GM12891 (cell line): ENCODE measurements around the gene PDCD4.
A peak's percentile ranks its signal among the peaks of the same experiment; 100 is the strongest.

Experiments used
- DNase-seq: peaks from one replicate; pipeline ENCODE4 v3.0.0; 2011; ENCODE audit warnings: low spot score; ENCODE audit not compliant: insufficient read length
- FAIRE-seq: peaks from 2 replicates; lab custom pipeline; 2011; peaks lifted over from hg19 to GRCh38; lab: Jason Lieb, UNC
- PAX5 ChIP-seq: IDR thresholded peaks from 2 replicates; pipeline ENCODE4 v1.6.1; 2011; ENCODE audit warnings: low read length, moderate library complexity, mild to moderate bottlenecking; ENCODE audit not compliant: insufficient read depth, severe bottlenecking
- POLR2A ChIP-seq: IDR thresholded peaks from 2 replicates; pipeline ENCODE4 v1.6.1; 2011; ENCODE audit warnings: low read depth, low read length, control low read depth
- POLR2AphosphoS5 ChIP-seq: IDR thresholded peaks from 2 replicates; pipeline ENCODE4 v1.6.1; 2011; ENCODE audit warnings: low read depth, low read length, control low read depth
- POU2F2 ChIP-seq: IDR thresholded peaks from 2 replicates; pipeline ENCODE4 v1.6.1; 2011; ENCODE audit warnings: low read depth, mild to moderate bottlenecking, control low read depth, low read length, moderate library complexity
- SPI1 ChIP-seq: IDR thresholded peaks from 2 replicates; pipeline ENCODE4 v1.6.1; 2011; ENCODE audit warnings: low read depth, low read length, control low read depth
- TAF1 ChIP-seq: IDR thresholded peaks from 2 replicates; pipeline ENCODE4 v1.6.1; 2011; ENCODE audit warnings: low read depth, low read length, control low read depth

Gene PDCD4

DNA sequence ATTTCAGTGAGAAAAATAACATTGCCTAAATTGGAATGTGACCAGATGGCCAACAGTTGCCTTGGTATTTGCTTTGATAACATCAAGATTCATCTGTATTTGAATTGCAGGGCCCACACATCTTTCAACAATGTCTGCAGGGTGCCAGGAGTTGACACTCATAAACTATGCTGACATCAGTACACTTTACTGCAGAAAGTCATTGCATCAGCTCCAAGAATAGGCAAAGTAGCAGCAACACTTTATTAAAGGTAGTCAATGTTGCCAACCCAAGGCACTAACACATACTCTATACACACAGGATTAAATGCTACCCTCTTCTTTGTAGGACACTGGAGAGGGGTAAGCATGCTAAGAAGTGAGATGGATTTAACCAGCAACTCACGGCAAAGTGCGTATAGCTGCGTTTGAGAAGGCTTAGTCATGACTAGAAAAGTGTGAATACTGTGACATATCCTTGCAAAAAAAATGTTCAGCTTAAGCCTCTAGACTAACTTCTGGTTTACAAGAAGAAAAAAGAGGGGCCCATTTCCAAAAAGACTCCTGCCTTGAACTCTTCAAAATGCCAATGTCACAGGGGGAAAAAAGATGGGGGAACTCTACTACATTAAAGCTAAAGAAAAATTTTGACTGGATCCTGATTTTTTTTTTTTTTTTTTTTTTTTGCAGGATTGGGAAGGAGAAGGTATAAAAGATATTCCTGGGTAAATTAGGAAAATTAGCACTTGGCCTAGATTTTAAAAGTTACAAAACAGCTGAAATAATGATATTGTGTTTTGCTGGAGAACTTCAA is 45.0 kb downstream of the PDCD4 start:
- FAIRE-seq = no peak
- DNase-seq = no peak
- no peak for TF ChIP-seq POLR2A
- no peak for TF ChIP-seq POU2F2
- no peak for TF ChIP-seq SPI1
- no peak for TF ChIP-seq TAF1
- no peak for TF ChIP-seq PAX5
- no peak for TF ChIP-seq POLR2AphosphoS5

DNA sequence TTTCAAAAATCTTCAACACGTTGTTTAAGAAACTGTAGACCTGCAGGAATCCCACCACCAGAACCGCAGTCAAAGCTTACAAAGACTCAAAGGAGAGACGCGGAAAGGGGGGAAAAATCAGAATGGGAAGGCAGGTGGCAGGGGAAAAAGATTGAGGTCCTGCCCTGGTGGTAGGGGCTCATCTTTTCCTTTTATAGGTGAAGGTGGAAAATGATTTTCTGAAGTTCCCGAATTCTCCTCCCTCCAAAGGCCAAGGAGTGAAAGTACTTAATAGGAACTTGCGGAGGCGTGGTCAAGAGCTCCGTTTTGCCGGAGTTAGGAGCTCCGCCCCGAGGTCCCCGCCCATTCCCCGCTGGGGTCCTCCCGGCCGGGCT is 46.5 kb downstream of the PDCD4 start:
- TF ChIP-seq TAF1 (no peak), PAX5 (no peak), SPI1 (no peak), POLR2A (no peak), POU2F2 (no peak), POLR2AphosphoS5 (no peak)

DNA sequence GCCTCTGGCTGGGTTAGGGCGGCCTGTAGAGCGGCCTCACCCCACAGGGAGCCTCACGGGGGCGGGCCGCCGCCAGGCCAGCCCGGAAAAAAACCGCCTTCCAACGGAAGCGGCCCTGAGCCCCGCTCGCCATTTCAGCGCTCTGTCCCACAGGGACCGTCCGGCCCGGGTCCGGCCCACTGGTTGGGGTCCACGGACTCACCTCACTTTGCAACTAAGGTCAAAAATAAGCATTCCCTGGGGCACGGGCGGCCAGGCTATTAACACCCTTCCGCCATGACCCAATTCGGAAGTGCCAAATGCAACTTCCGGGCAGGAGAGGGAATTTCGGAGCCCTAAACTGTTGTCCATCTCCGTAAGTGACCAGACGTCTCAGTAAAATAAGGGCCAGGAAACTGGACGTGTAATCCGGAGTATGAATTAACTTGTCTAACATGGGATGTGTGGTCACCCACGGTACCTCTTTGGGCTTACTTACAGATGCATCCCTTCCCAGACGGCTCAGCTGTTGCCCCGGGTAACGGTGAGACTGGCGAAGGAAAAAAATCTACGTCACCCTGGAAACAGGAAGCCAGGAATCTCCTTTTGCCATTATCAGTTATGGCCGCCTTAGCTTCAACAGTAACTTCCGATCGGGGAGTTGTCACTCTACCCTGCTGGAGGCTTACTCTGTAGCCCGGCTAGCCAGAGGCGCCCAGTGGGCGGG is 47.1 kb downstream of the PDCD4 start, which contains the start of gene BBIP1:
Gene BBIP1, minus strand, starts transcription at position 538 of the 706 bp plus-strand sequence. CDS start 1,023 bp downstream, outside the sequence.
- peak; percentile 60 for DNase-seq
- peak; percentile 100 for FAIRE-seq
- peak; percentile 71 for TF ChIP-seq POLR2A
- peak; percentile 37; the same call in 1 of the 2 replicates for TF ChIP-seq POU2F2
- peak; percentile 74; the same call in 1 of the 2 replicates for TF ChIP-seq SPI1
- TF ChIP-seq POLR2AphosphoS5 = peak; percentile 82
- TF ChIP-seq TAF1 = peak; percentile 67; the same call in 1 of the 2 replicates
- no peak for TF ChIP-seq PAX5

More for the DNA sequence above, 46.5 kb downstream of the PDCD4 start:
- DNase-seq = no peak
- no peak for FAIRE-seq

DNA sequence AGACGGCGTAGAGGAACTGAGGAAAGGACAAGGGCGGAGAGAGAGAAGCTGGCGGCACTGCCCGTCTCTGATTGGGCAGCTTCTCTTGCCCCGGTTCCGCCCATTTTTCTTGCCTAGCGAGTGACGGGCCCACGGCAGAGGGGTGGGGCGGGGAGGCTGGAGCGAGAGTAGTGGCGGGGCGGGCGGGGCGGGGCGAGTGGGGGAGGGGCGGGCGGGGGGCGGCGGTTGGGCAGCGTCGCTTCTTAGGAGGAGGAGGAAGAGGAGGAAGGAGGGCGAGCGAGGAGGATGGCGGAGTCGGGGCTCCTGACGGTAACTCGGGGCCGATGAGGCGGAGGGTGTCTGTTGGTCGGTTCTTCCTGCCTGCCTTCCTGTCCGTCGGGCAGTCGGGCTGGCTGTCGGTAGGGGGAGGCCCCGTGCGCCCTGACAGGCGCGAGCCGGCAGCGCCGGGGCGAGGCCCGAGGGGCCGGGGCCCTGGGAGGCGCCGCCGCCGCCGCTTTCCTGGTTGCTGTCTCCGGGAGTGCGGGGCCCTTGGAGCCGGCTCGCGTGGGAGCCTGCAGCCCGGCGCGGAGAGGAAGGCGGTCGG is 47.7 kb downstream of the PDCD4 start, which contains the start of gene SHOC2:
Gene SHOC2, plus strand, starts transcription at position 256 of the 583 bp plus-strand sequence. CDS start 44,755 bp downstream, outside the sequence.
- no peak for FAIRE-seq
- peak; percentile 25 for TF ChIP-seq PAX5
- TF ChIP-seq SPI1 = no peak; the same call in 1 of the 2 replicates
- peak; percentile 88 for TF ChIP-seq POLR2A
- peak; percentile 68; the same call in 1 of the 2 replicates for TF ChIP-seq TAF1
- no peak for TF ChIP-seq POU2F2
- peak; percentile 82 for TF ChIP-seq POLR2AphosphoS5
- peak; percentile 63 for DNase-seq

DNA sequence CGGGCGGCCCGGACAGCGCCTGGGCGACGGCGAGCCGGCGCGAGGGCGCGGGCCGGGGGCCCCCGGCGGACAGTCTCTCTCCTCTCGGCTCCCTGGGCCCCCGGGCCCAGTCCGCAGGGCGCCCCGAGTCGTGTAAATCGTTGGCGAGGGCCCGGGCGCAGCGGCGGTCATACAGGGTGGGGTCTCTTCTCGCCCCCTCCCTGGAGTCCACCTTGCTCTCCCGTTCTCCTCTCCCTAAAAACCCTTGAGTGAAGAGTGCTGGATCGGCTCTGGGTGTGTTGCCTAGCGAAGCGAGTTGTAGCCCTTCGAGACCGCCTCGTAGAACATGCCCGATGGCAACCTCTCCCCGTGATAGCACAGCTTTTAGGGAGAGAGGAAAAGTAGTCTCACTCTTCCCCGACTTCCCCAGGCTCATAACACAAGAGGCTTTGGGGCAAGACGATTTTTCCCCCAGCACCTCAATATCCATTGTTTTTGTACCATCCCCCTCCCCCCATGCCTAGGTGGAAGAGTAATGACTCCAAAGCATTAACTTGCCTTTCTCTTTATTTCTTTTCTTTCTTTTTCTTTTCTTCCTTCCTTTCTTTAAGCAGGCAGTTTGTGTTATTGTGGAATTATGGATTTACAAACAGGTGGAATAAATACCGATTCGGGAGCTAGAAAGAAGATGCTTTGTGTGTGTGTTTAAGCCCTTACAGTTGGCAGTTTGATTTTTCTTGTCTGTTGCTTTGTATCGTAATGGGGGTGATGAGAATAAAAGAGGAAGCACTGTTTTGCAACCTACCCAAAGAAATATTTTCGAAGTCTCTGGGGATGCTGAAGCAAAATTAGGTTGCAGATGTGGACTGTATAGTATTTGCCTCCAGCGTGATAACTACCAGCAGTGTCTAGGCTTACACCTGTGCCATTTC is 48.5 kb downstream of the PDCD4 start:
- TF ChIP-seq POU2F2 (no peak), POLR2AphosphoS5 (0 out of 2 replicates have a peak, but pooled peaks have one; percentile 9), SPI1 (peak; percentile 71), PAX5 (no peak)
- peak; percentile 92 for FAIRE-seq
- no peak for DNase-seq

DNA sequence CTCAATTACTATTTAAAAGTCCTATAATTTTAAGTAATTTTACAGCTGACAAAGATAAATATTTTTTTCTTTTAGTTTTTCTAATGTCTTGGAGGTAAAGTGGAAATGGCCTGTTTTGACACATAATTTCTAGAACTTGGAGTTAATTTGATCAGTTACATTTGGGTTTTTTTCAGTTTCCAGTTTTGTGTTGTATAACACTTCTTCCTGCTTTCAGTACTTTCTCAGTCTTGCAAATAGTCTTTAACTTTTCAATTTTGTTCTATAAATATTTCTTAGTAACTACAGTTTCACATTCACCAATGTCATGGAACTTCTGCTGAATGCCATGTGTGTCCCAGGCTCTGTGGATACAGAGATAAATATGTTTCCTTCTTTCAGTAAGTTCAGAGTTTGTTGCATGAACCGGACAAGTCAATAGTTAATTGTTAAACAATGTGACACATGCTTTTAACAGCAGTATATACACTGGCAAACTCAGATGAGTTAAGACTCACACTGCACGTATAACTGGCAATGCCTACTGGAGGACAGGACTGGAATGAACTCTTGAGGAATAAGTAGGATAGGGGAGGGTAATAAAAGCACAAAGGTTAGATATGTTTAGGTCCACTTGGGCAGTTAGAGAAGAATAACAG is 52.2 kb downstream of the PDCD4 start:
- no peak for DNase-seq
- TF ChIP-seq PAX5 = no peak
- no peak for TF ChIP-seq POU2F2
- no peak for TF ChIP-seq POLR2AphosphoS5
- no peak for TF ChIP-seq POLR2A
- TF ChIP-seq TAF1 = no peak
- TF ChIP-seq SPI1 = no peak
- peak; percentile 90 for FAIRE-seq

DNA sequence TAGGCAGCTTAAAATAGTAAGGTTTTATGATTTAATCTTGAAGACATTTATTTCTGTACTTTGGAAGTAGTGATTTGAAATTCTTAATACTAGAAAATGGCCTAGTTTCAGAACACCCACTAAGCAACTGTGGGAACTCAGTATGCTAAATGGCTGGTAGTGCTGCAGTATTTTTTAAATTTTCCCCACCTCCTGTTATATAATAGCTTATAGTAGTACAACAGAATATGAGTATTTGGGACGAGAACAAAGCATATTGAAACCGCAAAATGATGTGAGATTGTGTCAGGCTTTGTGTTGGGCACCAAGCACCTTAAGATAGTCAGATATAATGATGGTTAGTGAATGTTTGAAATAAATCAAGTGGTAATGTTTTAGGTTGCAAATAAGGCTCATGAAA is 55.7 kb downstream of the PDCD4 start:
- no peak for TF ChIP-seq SPI1
- TF ChIP-seq TAF1 = no peak
- TF ChIP-seq POU2F2 = no peak
- TF ChIP-seq PAX5 = no peak
- TF ChIP-seq POLR2AphosphoS5 = no peak
- TF ChIP-seq POLR2A = no peak
- no peak for FAIRE-seq
- DNase-seq = no peak

DNA sequence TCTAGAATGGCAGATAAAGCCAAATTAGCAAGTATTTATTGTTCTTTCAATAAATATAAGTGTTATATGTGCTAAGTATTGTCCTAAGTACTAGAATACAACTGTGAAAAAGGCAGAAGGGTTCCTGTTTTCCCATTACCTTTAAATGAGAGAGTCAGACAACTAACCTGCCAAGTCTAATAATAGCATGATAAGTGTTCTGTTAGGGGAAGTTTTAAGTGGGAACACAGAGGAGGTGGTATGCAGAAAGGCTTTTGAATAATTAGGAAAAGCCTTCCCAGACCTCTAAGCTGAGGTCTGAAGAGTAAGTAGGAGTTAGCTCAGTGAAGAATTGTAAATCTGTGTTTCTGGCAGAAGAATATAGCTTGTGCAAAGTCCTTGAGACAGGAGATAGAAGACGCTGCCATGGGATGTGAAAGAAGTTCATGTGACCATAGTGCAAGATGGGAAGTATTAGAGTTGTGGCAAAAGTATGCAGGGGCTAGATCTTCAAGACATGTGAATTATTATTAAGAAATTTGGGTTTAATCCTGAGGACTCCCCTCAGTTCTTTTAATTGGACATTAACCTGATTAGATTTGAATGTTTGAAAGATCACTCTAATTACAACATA is 60.1 kb downstream of the PDCD4 start:
- no peak for DNase-seq
- FAIRE-seq = peak; percentile 80
- TF ChIP-seq POLR2A (no peak), POU2F2 (no peak), POLR2AphosphoS5 (no peak), SPI1 (no peak), TAF1 (no peak), PAX5 (no peak)
